HG03378 (cell line): ENCODE results near the gene SLC35F4.
"Not testable (repeated sequence)": the region's sequence is repeated elsewhere in the genome, so short reads cannot be mapped to it uniquely, and the experiment has no call there.

Experiments
- ATAC-seq: cut with Tn5 transposase; IDR thresholded peaks from one replicate; pipeline ENCODE4 v1.9.1; 2021; ENCODE audit warnings: mild to moderate bottlenecking, moderate library complexity; ENCODE audit not compliant: unreplicated experiment

Gene SLC35F4

GRCh38 chr14:57732463-57733285 lies 133.2 kb downstream of the SLC35F4 start:
- no peak for ATAC-seq

DNA sequence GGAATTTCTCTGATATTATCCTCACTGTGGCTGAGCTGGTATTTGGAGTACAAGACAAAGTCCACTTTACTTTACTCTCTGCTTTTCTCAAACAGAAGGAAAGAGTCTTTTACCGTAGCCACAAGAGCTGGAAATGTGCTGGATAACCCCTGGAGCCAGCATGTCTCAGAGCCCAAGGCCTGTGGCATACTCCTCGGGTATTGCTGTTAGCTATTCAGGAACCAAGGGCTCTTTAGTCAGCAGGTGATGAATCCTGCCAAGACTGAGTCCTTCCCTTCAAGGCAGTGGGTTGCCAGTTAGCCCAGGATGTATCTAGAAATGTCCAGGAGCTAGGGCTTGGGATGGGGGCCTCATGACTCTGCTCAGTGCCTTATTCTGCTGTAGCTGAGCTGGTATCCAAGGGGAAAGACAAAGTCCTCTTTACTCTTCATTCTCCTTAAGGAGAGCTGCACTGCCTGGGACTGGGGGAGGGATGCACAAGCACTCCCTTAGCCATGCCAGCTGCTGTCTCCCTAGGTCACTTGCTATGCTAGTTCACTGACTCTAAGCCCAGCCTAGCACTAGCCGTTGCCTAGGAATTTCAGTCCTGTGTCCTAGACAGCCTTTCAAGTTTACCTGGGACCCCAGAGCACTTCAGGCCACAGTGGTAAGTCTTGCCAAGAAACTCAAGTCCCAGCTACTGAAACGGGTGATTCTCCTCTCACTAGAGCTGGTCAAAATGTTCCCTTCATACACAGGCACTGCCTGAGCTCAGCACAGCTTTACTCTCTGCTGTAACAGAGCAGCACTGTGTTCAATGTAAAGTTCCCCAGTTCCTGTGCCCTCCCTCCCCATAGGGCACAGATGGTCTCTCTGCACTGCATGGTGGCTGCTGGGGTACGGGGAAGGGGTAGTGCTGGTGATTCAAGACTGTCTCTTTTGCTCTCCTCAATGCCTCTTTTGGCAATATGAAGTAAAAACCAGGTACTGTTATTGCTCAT lies 136.4 kb downstream of the SLC35F4 start:
- ATAC-seq = no peak

DNA sequence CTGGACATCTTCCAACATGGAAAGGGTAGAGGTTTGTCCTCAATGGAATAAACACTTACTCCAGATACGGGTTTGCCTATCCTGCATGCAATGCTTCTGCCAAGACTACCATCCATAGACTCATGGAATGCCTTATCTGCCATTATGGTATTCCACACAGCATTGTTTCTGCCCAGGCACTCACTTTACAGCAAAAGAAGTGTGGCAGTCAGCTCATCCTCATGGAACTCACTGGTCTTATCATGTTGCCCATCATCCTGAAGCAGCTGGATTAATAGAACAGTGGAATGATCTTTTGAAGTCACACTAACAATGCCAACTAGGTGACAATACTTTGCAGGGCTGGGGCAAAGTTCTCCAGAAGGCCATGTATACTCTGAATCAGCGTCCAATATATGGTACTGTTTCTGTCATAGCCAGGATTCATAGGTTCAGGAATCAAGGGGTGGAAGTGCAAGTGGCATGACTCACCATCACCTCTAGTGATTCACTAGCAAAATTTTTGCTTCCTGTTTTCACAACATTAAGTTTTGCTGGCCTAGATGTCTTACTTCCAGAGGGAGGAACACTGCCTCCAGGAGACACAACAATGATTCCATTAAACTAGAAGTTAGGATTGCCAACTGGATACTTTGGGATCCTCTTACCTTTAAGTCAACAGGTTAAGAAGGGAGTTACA lies 140.4 kb downstream of the SLC35F4 start:
- ATAC-seq = no peak

GRCh38 chr14:57722141-57722540 lies 143.8 kb downstream of the SLC35F4 start:
- not testable (repeated sequence) for ATAC-seq

- ATAC-seq = no peak
Observed at GRCh38 chr14:57714487-57714931, 151.4 kb downstream of the SLC35F4 start.

DNA sequence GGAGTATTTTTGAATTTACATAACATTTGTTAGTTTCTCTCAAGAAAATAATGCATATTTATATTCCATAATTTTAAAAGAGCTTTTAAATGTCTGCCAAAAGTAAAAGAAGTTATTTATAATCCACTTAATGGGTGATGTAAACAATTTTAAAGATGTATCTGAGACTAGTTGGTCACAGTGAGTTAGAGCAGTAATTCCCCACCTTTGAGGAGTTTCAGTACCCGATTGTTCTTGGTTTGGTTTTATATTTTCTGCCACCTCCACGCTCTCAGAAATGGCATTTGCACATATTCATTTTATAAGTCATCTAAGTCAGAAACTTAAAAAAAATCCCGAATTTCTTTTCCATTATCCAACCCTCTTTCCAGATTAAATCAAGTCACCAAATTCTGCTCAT lies 153.2 kb downstream of the SLC35F4 start:
- ATAC-seq = no peak

GRCh38 chr14:57712102-57712501 lies 153.8 kb downstream of the SLC35F4 start:
- no peak for ATAC-seq

GRCh38 chr14:57709909-57710308 lies 156.0 kb downstream of the SLC35F4 start:
- ATAC-seq = no peak

- not testable (repeated sequence) for ATAC-seq
Observed at GRCh38 chr14:57709086-57709485, 156.8 kb downstream of the SLC35F4 start.

GRCh38 chr14:57707219-57707618 lies 158.7 kb downstream of the SLC35F4 start:
- ATAC-seq = no peak

DNA sequence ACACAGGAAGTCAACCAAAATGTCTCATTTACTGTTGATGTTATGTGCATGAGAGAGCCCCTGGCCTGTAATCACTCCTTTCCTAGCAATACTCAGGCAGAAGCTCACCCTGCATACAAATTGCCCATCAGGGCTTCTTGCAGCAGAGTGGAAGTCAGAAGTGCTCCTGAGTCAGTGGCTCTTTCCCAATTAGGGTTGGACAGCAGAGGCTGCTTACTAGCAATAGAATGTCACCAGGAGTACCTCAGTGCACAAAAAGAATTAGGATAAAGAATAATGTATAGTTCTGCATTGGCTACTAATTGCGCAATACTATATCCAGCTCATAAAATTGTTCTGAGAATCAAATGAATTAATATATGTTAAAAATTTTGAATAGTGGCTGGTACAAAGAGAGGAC lies 161.1 kb downstream of the SLC35F4 start:
- no peak for ATAC-seq

DNA sequence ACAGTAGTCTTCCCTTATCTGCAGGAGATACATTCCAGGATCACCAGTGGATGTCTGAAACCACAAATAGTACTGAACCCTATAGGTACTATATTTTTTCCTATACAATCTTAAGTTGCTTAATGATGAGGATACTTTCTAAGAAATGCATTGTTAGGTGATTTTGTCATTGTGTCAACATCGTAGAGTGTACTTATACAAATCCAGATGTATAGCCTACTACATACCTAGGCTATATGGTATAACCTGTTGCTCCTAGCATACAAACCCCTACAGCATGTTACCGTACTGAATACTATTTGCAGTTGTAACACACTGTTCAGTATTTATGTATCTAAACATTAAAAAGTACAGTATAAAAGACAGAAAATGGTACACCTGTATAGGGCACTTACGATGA lies 165.9 kb downstream of the SLC35F4 start:
- ATAC-seq = no peak

DNA sequence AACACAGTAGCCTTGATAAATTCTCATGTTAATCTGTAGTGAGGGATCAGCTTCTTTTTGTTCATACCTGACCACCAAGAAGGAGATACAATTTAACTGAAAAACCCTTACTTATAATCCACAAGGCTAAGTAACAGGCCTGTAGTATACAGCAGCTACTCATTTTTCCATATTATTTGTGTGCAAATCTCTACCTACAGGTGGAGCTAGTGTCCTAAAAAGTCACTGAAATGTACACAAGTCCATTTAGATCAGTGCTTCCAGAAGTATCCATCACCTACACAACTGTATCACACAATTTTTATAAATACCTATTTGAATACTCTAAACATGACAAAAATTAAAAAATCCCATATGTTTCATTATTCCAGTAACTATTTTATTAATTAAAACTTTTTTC lies 173.2 kb downstream of the SLC35F4 start:
- ATAC-seq = no peak

DNA sequence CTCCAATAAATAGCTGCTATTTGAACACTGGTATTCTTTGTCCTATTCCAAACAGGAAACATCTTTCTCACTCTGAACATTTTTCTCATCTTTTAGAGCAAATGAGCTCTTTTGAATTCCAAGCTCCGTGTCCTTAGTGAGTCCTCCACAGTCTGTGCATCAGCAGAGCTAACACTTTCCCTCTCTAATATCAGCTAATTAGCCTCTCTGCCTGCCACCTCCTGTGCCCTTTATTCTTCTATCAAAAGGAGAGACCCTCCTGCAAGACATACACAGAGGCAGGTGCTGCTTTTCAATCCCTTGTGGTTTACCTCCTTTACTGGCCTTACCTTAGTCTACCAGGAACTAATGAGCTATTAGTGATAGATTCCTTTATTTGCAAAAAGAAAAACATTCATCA lies 178.5 kb downstream of the SLC35F4 start:
- ATAC-seq = no peak

GRCh38 chr14:57686304-57686703 lies 179.6 kb downstream of the SLC35F4 start:
- ATAC-seq = no peak

DNA sequence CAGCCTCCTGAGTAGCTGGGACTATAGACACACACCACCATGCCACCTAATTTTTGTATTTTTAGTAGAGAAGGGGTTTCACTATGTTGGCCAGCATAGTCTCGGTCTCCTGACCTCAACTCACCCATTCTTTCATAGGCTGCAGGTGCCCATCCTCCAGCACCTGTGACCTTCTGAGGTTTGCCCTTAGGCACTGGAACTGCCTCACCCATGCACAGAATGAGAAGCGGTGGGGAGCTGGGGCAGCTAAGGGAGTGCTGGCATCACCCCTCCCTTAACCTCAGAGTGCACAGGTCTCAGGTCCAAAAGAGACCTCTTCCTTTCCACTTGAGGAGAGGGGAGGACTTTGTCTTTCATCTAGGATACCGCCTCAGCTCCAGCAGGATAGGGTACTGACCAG lies 194.9 kb downstream of the SLC35F4 start:
- no peak for ATAC-seq

- ATAC-seq = no peak
Observed at GRCh38 chr14:57660208-57660607, 205.7 kb downstream of the SLC35F4 start.

DNA sequence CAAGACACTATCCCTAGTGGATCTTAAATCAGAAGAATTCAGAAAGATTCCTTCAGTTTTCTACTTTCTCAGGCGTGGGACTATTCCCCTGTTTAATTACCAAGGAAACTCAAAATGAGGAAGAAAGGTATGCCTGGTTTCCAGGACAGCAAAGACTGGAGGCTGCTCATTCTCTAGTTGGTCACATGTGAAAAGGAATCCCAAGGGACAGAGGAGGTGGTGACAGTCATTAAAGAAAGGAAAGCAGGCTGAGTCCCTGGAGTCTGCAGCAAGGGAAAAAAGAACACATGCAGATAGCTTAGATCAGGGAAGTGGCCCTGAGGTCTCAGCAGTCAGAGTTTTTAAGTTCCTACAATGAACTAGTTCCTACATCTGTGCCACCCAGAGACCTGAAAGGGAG lies 206.8 kb downstream of the SLC35F4 start:
- ATAC-seq = no peak

DNA sequence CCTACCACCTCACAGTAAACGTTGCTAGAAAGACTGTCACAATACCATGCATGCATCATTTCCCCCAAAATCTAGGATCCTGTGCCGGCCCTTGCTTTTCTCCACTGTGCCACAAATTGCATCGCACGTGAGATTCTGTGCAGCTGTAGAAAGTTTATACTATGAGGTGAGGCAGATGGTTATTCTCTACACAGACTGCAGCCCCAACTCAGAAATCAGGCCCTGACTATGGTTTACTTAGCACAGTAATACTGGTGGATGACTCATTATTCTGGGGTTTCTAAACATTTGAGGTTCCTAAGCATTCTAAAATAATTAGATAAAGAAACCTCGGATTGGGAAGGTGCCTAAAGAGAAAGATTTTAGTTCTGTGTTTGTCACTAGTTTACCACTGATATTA lies 208.4 kb downstream of the SLC35F4 start:
- ATAC-seq = no peak

DNA sequence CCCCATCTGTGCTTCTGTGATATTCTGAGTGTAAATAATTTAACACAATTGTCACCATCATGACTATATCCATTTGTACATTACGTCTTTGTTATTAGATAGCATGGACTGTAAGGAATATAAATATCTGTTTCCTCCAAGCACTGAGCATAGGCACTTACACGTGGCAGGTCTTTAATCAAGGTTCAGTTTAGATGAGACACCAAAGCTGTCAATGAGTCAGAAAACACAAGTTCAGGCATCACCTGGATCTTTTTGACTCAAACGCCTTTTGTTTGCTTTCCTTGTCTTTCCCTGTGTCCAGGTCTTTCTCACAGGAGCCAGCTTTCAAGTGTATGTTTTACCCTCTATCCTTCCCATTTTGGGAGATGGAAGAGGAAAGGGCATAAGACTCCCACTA lies 209.0 kb downstream of the SLC35F4 start:
- no peak for ATAC-seq

DNA sequence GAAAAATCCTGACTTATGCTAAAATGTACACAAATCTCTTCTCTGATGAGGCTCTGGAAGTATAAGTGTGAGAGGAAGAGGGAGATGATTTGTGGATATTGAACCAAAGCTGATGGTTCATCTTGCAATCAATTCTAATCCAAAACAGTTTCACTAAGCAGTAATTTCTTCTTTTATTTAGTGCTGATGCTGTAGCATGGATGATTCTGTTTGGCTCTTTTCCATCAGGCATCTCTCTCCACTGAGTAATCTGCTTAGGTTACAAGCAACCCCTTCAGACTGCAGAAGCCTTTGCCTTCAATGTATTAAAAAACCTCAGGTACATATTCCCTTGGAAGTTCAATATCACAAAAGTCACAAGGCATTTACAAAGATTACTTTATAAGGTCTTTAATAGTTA lies 213.1 kb downstream of the SLC35F4 start:
- ATAC-seq = no peak
